H1 (cell line): ENCODE data around the gene ALKBH3. TPM values are rescaled to one million over a fixed set of nuclear protein-coding genes. Genes with fewer than 3 reads are reported as not detected.

ENCODE experiments used
- CTCF ChIA-PET: fragments of 300-600 bp; sonication (Branson Sonifier 250); formaldehyde crosslinking; loops from one replicate; lab custom pipeline; 2021; ENCODE audit not compliant: partially characterized antibody; lab: Charles Lee
- POLR2A ChIA-PET: fragments of 300-600 bp; sonication (Branson Sonifier 250); formaldehyde crosslinking; loops from one replicate; lab custom pipeline; 2021; ENCODE audit warnings: inconsistent platforms; ENCODE audit not compliant: partially characterized antibody; lab: Charles Lee
- DNase-seq, 2 experiments: peaks; one replicate each; pipeline versions ENCODE4 v3.0.0 to v3.0.0-alpha.2; 2010 to 2022; ENCODE audit warnings: low spot score in 2 of 2, low read depth in 1 of 2, mixed read lengths in 1 of 2
- FAIRE-seq: peaks from 2 replicates; lab custom pipeline; 2011; peaks lifted over from hg19 to GRCh38; lab: Jason Lieb, UNC
- H2AFZ ChIP-seq: 2 replicates; pipeline ENCODE4 v1.8.1; 2012; ENCODE audit warnings: low read length, inconsistent platforms
- H2AK5ac ChIP-seq: 2 replicates; pipeline ENCODE4 v1.6.1; 2013; ENCODE audit warnings: low read depth, low read length
- H2BK120ac ChIP-seq: replicated peaks from 2 replicates; pipeline ENCODE3; 2013; ENCODE audit warnings: low read depth, low read length, inconsistent platforms
- H2BK12ac ChIP-seq: 2 replicates; pipeline ENCODE4 v1.6.1; 2013; ENCODE audit warnings: low read depth, low read length
- H2BK15ac ChIP-seq: 2 replicates; pipeline ENCODE4 v1.6.1; 2013; ENCODE audit warnings: low read length
- H2BK20ac ChIP-seq: 2 replicates; pipeline ENCODE4 v1.6.1; 2013; ENCODE audit warnings: low read length
- H2BK5ac ChIP-seq: 2 replicates; pipeline ENCODE4 v1.6.1; 2013; ENCODE audit warnings: low read depth, low read length
- H3K14ac ChIP-seq: 2 replicates; pipeline ENCODE4 v1.6.1; 2013; ENCODE audit warnings: inconsistent platforms; ENCODE audit not compliant: insufficient read length
- H3K18ac ChIP-seq: 2 replicates; pipeline ENCODE4 v1.6.1; 2013; ENCODE audit warnings: low read length; ENCODE audit errors: extremely low read depth
- H3K23ac ChIP-seq: 2 replicates; pipeline ENCODE4 v1.6.1; 2013; ENCODE audit warnings: inconsistent platforms; ENCODE audit not compliant: insufficient read length
- H3K23me2 ChIP-seq: 2 replicates; pipeline ENCODE4 v1.6.1; 2013; ENCODE audit warnings: low read depth, low read length
- H3K27ac ChIP-seq: 2 replicates; pipeline ENCODE4 v1.6.1; 2011; ENCODE audit warnings: low read depth, low read length, inconsistent platforms
- H3K27me3 ChIP-seq, 4 experiments: replicated peaks in 1 of 4; 1 replicate in 1 of 4; 2 replicates in 3 of 4; pipeline versions ENCODE4 v1.6.1 to v1.8.1; 2011 to 2013; ENCODE audit warnings: low read length in 3 of 4, mild to moderate bottlenecking in 3 of 4, inconsistent platforms in 2 of 4, mixed read lengths in 2 of 4, moderate library complexity in 1 of 4; ENCODE audit not compliant: control insufficient read depth in 3 of 4, insufficient read depth in 3 of 4; ENCODE audit errors: extremely low read depth in 1 of 4
- H3K36me3 ChIP-seq, 4 experiments: 2 replicates each; pipeline versions ENCODE4 v1.6.1 to v1.8.1; 2011 to 2013; ENCODE audit warnings: mild to moderate bottlenecking in 4 of 4, low read length in 3 of 4, moderate library complexity in 2 of 4, control low read depth in 1 of 4, inconsistent platforms in 1 of 4; ENCODE audit not compliant: insufficient read depth in 4 of 4, control insufficient read depth in 2 of 4
- H3K4ac ChIP-seq: replicated peaks from 2 replicates; pipeline ENCODE3; 2013; ENCODE audit warnings: low read length, low read depth, mixed read lengths, inconsistent platforms; ENCODE audit not compliant: insufficient read length
- H3K4me1 ChIP-seq, 4 experiments: replicated peaks in 1 of 4; 1 replicate in 1 of 4; 2 replicates in 3 of 4; pipeline versions ENCODE4 v1.6.1 to v1.8.1; 2011 to 2013; ENCODE audit warnings: low read length in 3 of 4, inconsistent platforms in 2 of 4, mixed read lengths in 1 of 4; ENCODE audit not compliant: insufficient read depth in 4 of 4, control insufficient read depth in 3 of 4
- H3K4me2 ChIP-seq, 2 experiments: 2 replicates each; pipeline versions ENCODE4 v1.6.1 to v1.8.1; 2011 to 2013; ENCODE audit warnings: low read depth in 2 of 2, low read length in 2 of 2, control low read depth in 1 of 2, inconsistent platforms in 1 of 2, mild to moderate bottlenecking in 1 of 2; ENCODE audit not compliant: insufficient read depth in 1 of 2
- H3K4me3 ChIP-seq, 4 experiments: fragments of 200-600, 300-600 bp in 1 of 4; sonication (generic), shearing (Covaris generic), sonication (Bioruptor Twin) in 1 of 4; 2 replicates each; pipeline versions ENCODE4 v1.5.1 to v1.8.1; 2011 to 2016; ENCODE audit warnings: low read length in 4 of 4, low read depth in 3 of 4, control low read depth in 2 of 4, inconsistent platforms in 2 of 4, mild to moderate bottlenecking in 2 of 4, mixed read lengths in 1 of 4, moderate library complexity in 1 of 4; ENCODE audit not compliant: insufficient read depth in 2 of 4; ENCODE audit errors: extremely low read depth in 1 of 4
- H3K56ac ChIP-seq: replicated peaks from 2 replicates; pipeline ENCODE3; 2013; ENCODE audit warnings: low read depth, mild to moderate bottlenecking, mixed read lengths, low read length, inconsistent platforms; ENCODE audit not compliant: insufficient read length
- H3K79me1 ChIP-seq: 2 replicates; pipeline ENCODE4 v1.6.1; 2013; ENCODE audit warnings: low read depth, low read length, control low read depth
- H3K79me2 ChIP-seq, 2 experiments: 2 replicates each; pipeline versions ENCODE4 v1.6.1 to v1.8.1; 2012 to 2013; ENCODE audit warnings: low read length in 2 of 2, mild to moderate bottlenecking in 2 of 2, inconsistent platforms in 1 of 2; ENCODE audit not compliant: insufficient read depth in 2 of 2, control insufficient read depth in 1 of 2
- H3K9ac ChIP-seq, 4 experiments: replicated peaks in 1 of 4; 1 replicate in 1 of 4; 2 replicates in 3 of 4; pipeline versions ENCODE4 v1.6.1 to v1.8.1; 2011 to 2013; ENCODE audit warnings: low read depth in 3 of 4, low read length in 3 of 4, control low read depth in 2 of 4, mild to moderate bottlenecking in 2 of 4, moderate library complexity in 2 of 4, inconsistent platforms in 1 of 4; ENCODE audit errors: extremely low read depth in 1 of 4
- H3K9me3 ChIP-seq, 2 experiments: 2 replicates each; pipeline versions ENCODE4 v1.6.1 to v1.8.1; 2012 to 2013; ENCODE audit warnings: mild to moderate bottlenecking in 2 of 2, moderate library complexity in 2 of 2, control low read depth in 1 of 2, inconsistent platforms in 1 of 2, low read depth in 1 of 2, low read length in 1 of 2, mixed read lengths in 1 of 2; ENCODE audit not compliant: insufficient read depth in 2 of 2
- H4K20me1 ChIP-seq, 2 experiments: replicated peaks in 1 of 2; 2 replicates each; pipeline versions ENCODE3 to v1.8.1; 2011 to 2013; ENCODE audit warnings: inconsistent platforms in 2 of 2, low read length in 2 of 2, mild to moderate bottlenecking in 1 of 2; ENCODE audit not compliant: insufficient read depth in 2 of 2, control insufficient read depth in 1 of 2
- H4K5ac ChIP-seq: 2 replicates; pipeline ENCODE4 v1.6.1; 2013; ENCODE audit warnings: low read length, low read depth, mixed read lengths, inconsistent platforms; ENCODE audit not compliant: insufficient read length
- H4K8ac ChIP-seq: 2 replicates; pipeline ENCODE4 v1.8.0; 2013; ENCODE audit warnings: mild to moderate bottlenecking, moderate library complexity, low read length, inconsistent platforms; ENCODE audit not compliant: insufficient read depth; ENCODE audit errors: extremely low read depth
- H4K91ac ChIP-seq: replicated peaks from 2 replicates; pipeline ENCODE3; 2013; ENCODE audit warnings: low read length, mixed read lengths, inconsistent platforms; ENCODE audit not compliant: insufficient read length
- ATF3 ChIP-seq: IDR thresholded peaks from 2 replicates; pipeline ENCODE4 v1.6.1; 2011; ENCODE audit warnings: low read depth, mild to moderate bottlenecking, low read length; ENCODE audit not compliant: insufficient read depth
- CTCF ChIP-seq, 3 experiments: IDR thresholded peaks; 1 replicate in 2 of 3; 2 replicates in 1 of 3; pipeline versions ENCODE4 v1.5.1 to v1.6.1; 2011; ENCODE audit warnings: low read length in 3 of 3, mild to moderate bottlenecking in 3 of 3, inconsistent platforms in 2 of 3, low read depth in 1 of 3, moderate library complexity in 1 of 3; ENCODE audit not compliant: insufficient read depth in 1 of 3; ENCODE audit errors: control extremely low read depth in 1 of 3
- HDAC2 ChIP-seq, 2 experiments: fragments of 300-600 bp in 1 of 2; sonication (generic) in 1 of 2; IDR thresholded peaks; 2 replicates each; pipeline ENCODE4 v1.6.1; 2011 to 2012; ENCODE audit warnings: low read depth in 2 of 2, low read length in 2 of 2, mild to moderate bottlenecking in 2 of 2, moderate library complexity in 2 of 2, borderline replicate concordance in 1 of 2, inconsistent platforms in 1 of 2
- MAFK ChIP-seq: IDR thresholded peaks from 2 replicates; pipeline ENCODE4 v1.6.1; 2012; ENCODE audit warnings: low read depth, mild to moderate bottlenecking, improper control_type of control experiment, low read length
- NANOG ChIP-seq: IDR thresholded peaks from 2 replicates; pipeline ENCODE4 v1.6.1; 2011; ENCODE audit warnings: low read length, low read depth, mild to moderate bottlenecking, inconsistent platforms; ENCODE audit not compliant: insufficient read depth, poor library complexity, severe bottlenecking
- RNF2 ChIP-seq: fragments of 200-900, 300-1000 bp; sonication (generic); IDR thresholded peaks from 2 replicates; pipeline ENCODE4 v1.7.1; 2016; ENCODE audit warnings: borderline replicate concordance, low read depth, mild to moderate bottlenecking, antibody characterized with exemption, low read length; ENCODE audit not compliant: poor library complexity, severe bottlenecking; ENCODE audit errors: missing control alignments
- ZNF274 ChIP-seq: IDR thresholded peaks from 2 replicates; pipeline ENCODE4 v1.7.0; 2012; ENCODE audit warnings: low read length, borderline replicate concordance; ENCODE audit errors: extremely low read depth
- WGBS, 2 experiments: shearing (Covaris generic) in 1 of 2; methylation state at CpG; one replicate each; pipeline versions ENCODE4 v1.1.6 to v1.1.7; 2013 to 2015; ENCODE audit warnings: low lambda C conversion rate in 2 of 2, mixed read lengths in 2 of 2, inconsistent platforms in 1 of 2, low coverage in 1 of 2, missing lambda C conversion rate in 1 of 2; ENCODE audit not compliant: insufficient replicate concordance in 2 of 2, insufficient coverage in 1 of 2, insufficient read length in 1 of 2; ENCODE audit errors: extremely low coverage in 1 of 2, missing lambda C conversion rate in 1 of 2; 5-methylcytosine and 5-hydroxymethylcytosine counted together
- polyA plus RNA-seq, 7 experiments: library from polyadenylated mRNA; depleted of rRNA in 3 of 7; stranded (reverse) in 5 of 7; unstranded in 2 of 7; fragments of >200 nt in 5 of 7; fragments of 200-250 nt in 2 of 7; gene quantifications; 1 replicate in 5 of 7; 2 replicates in 1 of 7; 4 replicates in 1 of 7; pipeline versions ENCODE4 v1.2.1 to v1.2.3, GENCODE V29; 2011 to 2013; ENCODE audit warnings: missing spikeins in 2 of 7, mixed read lengths in 2 of 7
- total RNA-seq: library from RNA; stranded (reverse); fragmentation: NEBNext Ultra II Directional; extraction: Animal tissue kit (Norgen Biotek cat#: 25700); gene quantifications from 2 replicates; pipeline ENCODE4 v1.2.1, GENCODE V29; 2021

The ALKBH3 gene
- total and polyA plus RNA-seq, 2 of the 8 experiments (the other 6 are each of a cell fraction or from before 2014, with no cell fraction given), result 10.5 to 11.4 TPM

DNA sequence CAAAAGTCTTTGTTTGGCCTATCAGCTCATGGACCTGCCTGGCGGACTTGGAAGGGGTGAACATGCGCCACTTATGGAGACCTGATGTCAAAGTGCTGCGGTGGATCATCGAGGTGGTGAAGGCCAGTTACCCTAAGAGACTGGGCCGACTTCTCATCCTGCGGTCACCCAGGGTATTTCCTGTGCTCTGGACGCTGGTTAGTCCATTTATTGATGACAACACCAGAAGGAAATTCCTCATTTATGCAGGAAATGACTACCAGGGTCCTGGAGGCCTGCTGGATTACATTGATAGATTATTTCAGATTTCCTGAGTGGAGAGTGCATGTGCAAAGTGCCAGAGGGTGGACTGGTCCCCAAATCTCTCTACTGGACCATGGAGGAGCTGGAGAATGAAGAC lies 17.9 kb downstream of the ALKBH3 start:
- Histone ChIP-seq H4K20me1 (no peaks in the 10 kb centered on the region), H3K36me3 (peaks cover 0 to 4% (median 0%) of the 10 kb centered on the region in 4 experiments; a peak in 2 of 8 replicates), H2BK15ac (no peak overlapping the region), H3K23me2 (no peaks in the 10 kb centered on the region), H3K23ac (no peak overlapping the region), H3K4ac (no peak overlapping the region), H2AFZ (no peak overlapping the region), H3K14ac (no peak overlapping the region), H3K18ac (no peak overlapping the region), H2BK12ac (no peak overlapping the region), H3K79me1 (no peaks in the 10 kb centered on the region), H3K79me2 (no peaks in the 10 kb centered on the region), H2BK5ac (no peak overlapping the region), H3K9me3 (peaks cover 0 to 3% of the 10 kb centered on the region in 2 experiments; a peak in 1 of 4 replicates), H3K27ac (no peak overlapping the region), H2BK120ac (no peak overlapping the region), H4K8ac (no peak overlapping the region), H3K4me1 (no peaks in the 10 kb centered on the region), H3K27me3 (no peaks in the 10 kb centered on the region), H2AK5ac (no peak overlapping the region), H3K9ac (no peak overlapping the region), H3K4me2 (no peak overlapping the region), H4K5ac (no peak overlapping the region), H2BK20ac (no peak overlapping the region), H3K56ac (no peak overlapping the region), H4K91ac (no peak overlapping the region), H3K4me3 (no peak overlapping the region)
- no peak for DNase-seq
- POLR2A ChIA-PET, result no interaction called here
- FAIRE-seq, result no peak
- WGBS, 2 experiments, result 90% methylated on average over 7 of the region's 7 CpGs; no CpG with 5 or more reads in 1 of the 2 experiments
- CTCF ChIA-PET, result interaction anchor here (0.6 to 3.3 kb wide), 6 partner anchors 9 to 190 kb away, joined by 3 to 22 read pairs (median 3); no protein-coding TSS in a partner anchor
- TF ChIP-seq ATF3 (no peak), RNF2 (no peak), MAFK (no peak), ZNF274 (no peak), HDAC2 (IDR thresholded peaks at IDR 0.05; ENCODE audit: borderline replicate concordance in 1 of 2, low read depth in 2 of 2, low read length in 2 of 2) (no peak), CTCF (IDR thresholded peaks at IDR 0.05; ENCODE audit: control extremely low read depth in 1 of 3, insufficient read depth in 1 of 3, low read depth in 1 of 3, low read length in 3 of 3) (no peak), NANOG (no peak)
